GM10266 (cell line): Measurements from ENCODE around the gene CAND2.

ENCODE experiments used
- DNase-seq: peaks from one replicate; pipeline ENCODE4 v3.0.0; 2012; ENCODE audit errors: extremely low spot score
- TF ChIP-seq, protein P1 (sequence below): IDR thresholded peaks from 2 replicates; pipeline ENCODE4 v1.5.1; 2012; ENCODE audit warnings: mild to moderate bottlenecking, low read depth; ENCODE audit not compliant: control insufficient read depth, insufficient read depth; ENCODE audit errors: missing control alignments

The CAND2 gene

DNA sequence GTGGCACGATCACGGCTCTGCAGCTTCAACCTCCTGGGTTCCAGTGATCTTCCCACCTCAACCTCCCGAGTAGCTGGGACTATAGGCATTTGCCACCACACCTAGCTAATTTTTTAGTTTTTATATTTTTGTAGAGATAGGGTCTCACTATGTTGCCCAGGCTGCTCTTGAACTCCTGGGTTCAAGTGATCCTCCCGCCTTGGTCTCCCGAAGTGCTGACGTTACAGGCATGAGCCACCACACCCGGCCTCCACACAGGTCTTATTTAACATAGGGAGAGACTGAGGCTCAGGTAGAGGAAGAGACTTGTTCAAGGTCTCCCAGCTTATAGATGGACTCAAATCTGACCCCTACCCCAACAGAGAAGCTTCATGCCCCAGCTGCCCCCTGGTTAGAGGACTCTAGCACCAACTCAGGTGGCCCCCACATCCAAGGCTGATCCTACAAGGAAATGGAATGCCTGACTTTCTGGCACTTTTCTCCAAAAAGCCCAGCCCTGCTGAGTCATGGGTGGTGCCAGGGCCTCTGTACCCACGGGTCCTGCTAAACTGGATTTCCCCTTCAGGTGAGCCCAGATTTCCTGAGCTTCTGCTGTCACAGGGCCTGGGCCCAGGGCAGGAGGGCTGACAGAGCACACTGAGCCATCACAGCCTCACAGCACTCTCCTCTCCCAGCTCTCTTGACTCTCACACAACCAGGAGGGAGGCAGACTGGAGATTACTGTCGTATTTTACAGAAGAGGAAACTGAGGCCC lies 43.0 kb upstream of the CAND2 start:
- TF ChIP-seq, protein P1, sequence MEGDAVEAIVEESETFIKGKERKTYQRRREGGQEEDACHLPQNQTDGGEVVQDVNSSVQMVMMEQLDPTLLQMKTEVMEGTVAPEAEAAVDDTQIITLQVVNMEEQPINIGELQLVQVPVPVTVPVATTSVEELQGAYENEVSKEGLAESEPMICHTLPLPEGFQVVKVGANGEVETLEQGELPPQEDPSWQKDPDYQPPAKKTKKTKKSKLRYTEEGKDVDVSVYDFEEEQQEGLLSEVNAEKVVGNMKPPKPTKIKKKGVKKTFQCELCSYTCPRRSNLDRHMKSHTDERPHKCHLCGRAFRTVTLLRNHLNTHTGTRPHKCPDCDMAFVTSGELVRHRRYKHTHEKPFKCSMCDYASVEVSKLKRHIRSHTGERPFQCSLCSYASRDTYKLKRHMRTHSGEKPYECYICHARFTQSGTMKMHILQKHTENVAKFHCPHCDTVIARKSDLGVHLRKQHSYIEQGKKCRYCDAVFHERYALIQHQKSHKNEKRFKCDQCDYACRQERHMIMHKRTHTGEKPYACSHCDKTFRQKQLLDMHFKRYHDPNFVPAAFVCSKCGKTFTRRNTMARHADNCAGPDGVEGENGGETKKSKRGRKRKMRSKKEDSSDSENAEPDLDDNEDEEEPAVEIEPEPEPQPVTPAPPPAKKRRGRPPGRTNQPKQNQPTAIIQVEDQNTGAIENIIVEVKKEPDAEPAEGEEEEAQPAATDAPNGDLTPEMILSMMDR, result no peak
- DNase-seq, result no peak

DNA sequence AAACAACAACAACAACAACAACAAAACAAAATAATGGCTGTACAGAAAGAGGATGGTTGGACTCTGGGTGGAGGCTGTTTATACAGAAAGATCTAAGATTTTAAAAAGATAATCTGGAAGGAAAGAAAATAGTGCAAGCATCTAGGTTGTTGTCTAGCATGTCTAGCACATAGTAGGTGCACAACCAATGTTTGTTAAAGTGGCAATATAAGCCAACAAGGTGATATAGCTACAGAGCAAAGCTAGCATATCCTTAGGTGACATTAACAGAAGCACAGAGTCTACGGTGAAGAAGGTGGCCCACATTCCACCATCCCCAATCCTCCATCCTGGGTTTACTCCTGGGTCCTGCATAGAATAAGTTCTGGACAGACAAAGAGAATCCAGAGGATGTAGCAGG lies 42.2 kb upstream of the CAND2 start:
- TF ChIP-seq, protein P1, result no peak
- DNase-seq, result no peak

DNA sequence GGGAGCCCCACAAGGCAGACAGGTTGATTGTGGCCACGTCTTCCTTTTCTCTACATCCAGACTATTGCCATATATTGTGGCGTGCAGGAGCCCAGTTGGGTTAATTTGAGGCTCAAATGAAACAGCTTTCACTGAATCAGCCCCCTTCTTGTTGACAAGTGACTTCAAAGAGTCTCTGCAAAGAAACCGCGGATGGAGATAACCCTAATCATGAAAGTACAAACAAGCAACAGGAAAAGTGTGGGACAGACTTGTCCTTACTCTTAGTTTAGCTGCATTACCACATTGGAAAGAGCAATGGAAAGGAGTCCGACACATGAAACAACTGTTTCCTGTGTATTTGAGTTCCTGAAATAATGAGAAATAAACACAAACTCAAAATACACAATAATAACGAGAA lies 40.7 kb upstream of the CAND2 start:
- no peak for DNase-seq
- TF ChIP-seq, protein P1, result no peak

DNA sequence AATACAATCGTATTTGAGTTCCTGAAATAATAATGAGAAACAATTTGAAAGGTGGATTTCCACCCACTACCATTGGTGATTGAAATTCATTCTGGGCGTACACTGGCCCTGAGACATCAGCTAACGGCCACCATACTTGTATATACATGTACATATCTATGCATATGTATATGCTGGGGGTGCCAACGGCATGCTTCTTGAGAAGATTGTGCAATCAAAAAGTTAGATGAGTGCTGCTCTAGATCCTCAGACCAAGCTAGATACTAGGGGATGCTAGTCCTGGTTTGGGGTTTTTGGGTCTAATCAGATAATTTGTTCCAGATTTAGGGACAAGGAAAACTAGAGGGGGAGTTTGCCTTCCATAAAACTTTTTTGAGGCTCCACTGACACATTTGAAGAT lies 40.3 kb upstream of the CAND2 start:
- TF ChIP-seq, protein P1, result no peak
- DNase-seq, result no peak

DNA sequence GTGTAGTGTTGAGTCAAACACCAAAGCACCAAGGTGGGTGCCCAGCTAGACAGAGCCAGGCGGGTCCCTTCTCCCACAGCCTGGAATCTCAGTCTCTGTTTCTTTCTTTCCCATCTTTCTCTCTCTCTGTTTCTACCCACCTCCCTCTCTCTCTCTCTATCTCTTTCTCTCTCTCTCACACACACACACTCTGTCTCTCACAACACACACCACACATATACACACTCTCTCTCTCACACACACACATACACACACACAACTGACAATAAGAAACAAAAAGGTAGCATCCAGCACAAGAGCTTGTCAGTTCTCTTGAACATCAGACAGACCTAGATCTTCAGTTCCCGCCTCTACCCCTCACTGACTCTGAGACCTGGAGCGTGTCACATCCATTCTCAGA lies 39.8 kb upstream of the CAND2 start:
- TF ChIP-seq, protein P1, result no peak
- DNase-seq, result no peak

DNA sequence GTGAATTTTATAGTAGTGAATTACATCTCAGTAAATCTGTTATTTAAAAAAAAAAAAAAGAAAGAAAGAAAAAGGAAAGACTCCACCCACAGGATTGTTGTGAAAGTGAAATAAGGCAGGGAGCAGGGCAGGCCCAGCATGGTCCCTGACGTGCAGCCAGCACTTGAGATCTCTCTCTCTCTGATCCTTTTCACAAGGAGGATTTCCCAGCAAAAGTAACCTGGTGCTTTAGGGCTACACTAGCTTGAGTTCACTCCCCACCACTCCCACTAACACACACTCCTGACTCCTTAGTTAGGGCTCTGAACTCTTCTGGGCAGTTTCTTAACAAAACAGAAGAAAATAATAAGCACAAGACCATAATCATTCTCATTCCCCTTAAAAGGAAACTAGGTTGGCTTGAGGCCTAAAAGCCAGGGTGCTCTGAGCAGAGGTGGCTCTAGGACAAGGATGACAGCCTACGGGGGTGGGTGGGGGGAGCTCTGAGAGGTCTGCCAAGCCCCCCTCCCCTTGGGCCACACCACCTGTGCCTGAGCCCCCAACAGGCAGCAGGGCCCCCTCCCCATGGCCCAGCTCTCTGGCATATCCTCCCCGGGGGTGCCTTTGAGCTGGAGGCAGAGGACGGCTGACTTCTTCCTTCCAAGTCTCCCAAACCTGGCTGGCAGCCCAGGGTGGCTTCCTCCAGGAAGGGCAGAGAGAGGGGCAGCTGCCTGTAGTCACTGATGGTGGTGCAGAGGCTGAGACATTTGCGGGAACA lies 38.3 kb upstream of the CAND2 start:
- DNase-seq, result peak; percentile 61
- TF ChIP-seq, protein P1, result no peak

DNA sequence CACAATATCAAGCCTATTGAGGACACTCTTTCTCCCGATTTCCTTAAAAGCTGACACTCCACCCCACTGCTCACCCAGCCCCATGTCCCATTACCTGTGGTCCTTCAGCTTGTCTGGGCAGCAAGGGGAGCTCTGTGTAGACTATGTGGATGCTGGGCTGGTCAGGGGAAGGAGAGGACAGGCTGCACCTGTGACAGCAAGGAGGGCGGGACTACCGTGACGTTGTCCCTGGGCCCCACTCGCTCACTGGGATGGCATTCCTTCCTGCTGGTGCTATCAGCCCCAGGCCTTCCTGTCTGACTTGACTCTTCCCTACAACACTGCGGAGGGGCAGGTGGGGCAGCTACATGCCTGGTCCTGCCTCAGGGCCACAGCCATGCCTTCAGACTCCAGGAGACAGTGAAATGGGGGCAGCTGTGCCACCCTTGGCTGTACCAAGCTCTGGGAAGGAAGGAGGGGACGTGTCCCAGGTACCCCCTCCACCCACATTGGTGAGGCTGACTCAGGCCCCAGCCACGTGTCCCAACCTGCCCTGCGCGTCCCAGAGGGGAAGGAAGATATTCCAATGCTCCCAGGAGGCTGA lies 37.3 kb upstream of the CAND2 start, which contains the start of gene TMEM40:
TSS of gene TMEM40 (minus strand) at position 163 of the 583 bp plus-strand sequence. CDS start 9,427 bp downstream, outside the sequence.
- DNase-seq, result no peak

More for the DNA sequence above, 37.3 kb upstream of the CAND2 start, which contains the start of gene TMEM40:
- TF ChIP-seq, protein P1, result no peak
